HG03520 (cell line): ENCODE data around the gene RALGAPA1.

Experiments used
- ATAC-seq: cut with Tn5 transposase; IDR thresholded peaks from one replicate; pipeline ENCODE4 v1.9.1; 2021; ENCODE audit warnings: mild to moderate bottlenecking, moderate library complexity; ENCODE audit not compliant: unreplicated experiment

Gene RALGAPA1

GRCh38 chr14:35553808-35554207 lies 255.3 kb downstream of the RALGAPA1 start:
- no peak for ATAC-seq

- no peak for ATAC-seq
Observed at GRCh38 chr14:35551081-35551480, 258.0 kb downstream of the RALGAPA1 start.

- ATAC-seq, result no peak
Observed at GRCh38 chr14:35549551-35549950, 259.5 kb downstream of the RALGAPA1 start.

GRCh38 chr14:35543006-35543405 lies 266.1 kb downstream of the RALGAPA1 start:
- ATAC-seq, result no peak

- ATAC-seq, result no peak
Observed at GRCh38 chr14:35539969-35540368, 269.1 kb downstream of the RALGAPA1 start.

GRCh38 chr14:35535483-35536112 lies 273.5 kb downstream of the RALGAPA1 start:
- no peak for ATAC-seq

GRCh38 chr14:35534873-35535482 lies 274.1 kb downstream of the RALGAPA1 start:
- ATAC-seq, result peak; percentile 56

GRCh38 chr14:35534208-35534872 lies 274.8 kb downstream of the RALGAPA1 start:
- ATAC-seq, result peak; percentile 20

- ATAC-seq, result peak; percentile 50
Observed at GRCh38 chr14:35533357-35534207, 275.5 kb downstream of the RALGAPA1 start, which contains the start of gene INSM2. Gene INSM2, plus strand, starts transcription at chr14:35534164. Its CDS starts 89 bp downstream, at chr14:35534253.

GRCh38 chr14:35532783-35533356 lies 276.2 kb downstream of the RALGAPA1 start:
- ATAC-seq, result peak; percentile 5

GRCh38 chr14:35531960-35532747 lies 276.9 kb downstream of the RALGAPA1 start:
- no peak for ATAC-seq

GRCh38 chr14:35526962-35527361 lies 282.1 kb downstream of the RALGAPA1 start:
- ATAC-seq, result no peak

- no peak for ATAC-seq
Observed at GRCh38 chr14:35525695-35526094, 283.4 kb downstream of the RALGAPA1 start.

GRCh38 chr14:35519986-35520385 lies 289.1 kb downstream of the RALGAPA1 start:
- ATAC-seq, result no peak

GRCh38 chr14:35515916-35516315 lies 293.2 kb downstream of the RALGAPA1 start:
- ATAC-seq, result no peak

- no peak for ATAC-seq
Observed at GRCh38 chr14:35512765-35513164, 296.3 kb downstream of the RALGAPA1 start.

GRCh38 chr14:35509846-35510245 lies 299.2 kb downstream of the RALGAPA1 start:
- ATAC-seq, result no peak

GRCh38 chr14:35506927-35507326 lies 302.2 kb downstream of the RALGAPA1 start:
- no peak for ATAC-seq

GRCh38 chr14:35506461-35506860 lies 302.6 kb downstream of the RALGAPA1 start:
- ATAC-seq, result no peak

- no peak for ATAC-seq
Observed at GRCh38 chr14:35504260-35504659, 304.8 kb downstream of the RALGAPA1 start.
